GM19240 (cell line): Measurements from ENCODE around the gene HOXD4.

Experiments used
- DNase-seq: peaks from one replicate; pipeline ENCODE4 v3.0.0; 2011; ENCODE audit warnings: low spot score; ENCODE audit not compliant: insufficient read length

Gene HOXD4

GRCh38 chr2:176187899-176188773, 36.8 kb downstream of the HOXD4 start, which contains the start of gene HOXD1:
HOXD1 (plus strand) TSS chr2:176188668; CDS start chr2:176188802, 134 bp downstream.
- no peak for DNase-seq

GRCh38 chr2:176188774-176189680, 37.7 kb downstream of the HOXD4 start:
- DNase-seq = no peak

GRCh38 chr2:176189681-176190641, 38.6 kb downstream of the HOXD4 start:
- no peak for DNase-seq

GRCh38 chr2:176192351-176192750, 41.0 kb downstream of the HOXD4 start:
- DNase-seq = no peak

- no peak for DNase-seq
These were observed 41.7 kb downstream of the HOXD4 start for GRCh38 chr2:176193048-176193447.

GRCh38 chr2:176199902-176200301, 48.6 kb downstream of the HOXD4 start:
- DNase-seq = no peak

GRCh38 chr2:176200971-176201370, 49.6 kb downstream of the HOXD4 start:
- no peak for DNase-seq

GRCh38 chr2:176202491-176202890, 51.1 kb downstream of the HOXD4 start:
- DNase-seq = no peak
